GM12878 (cell line): ENCODE measurements around the gene BAAT. TPM values are rescaled to one million over a fixed set of nuclear protein-coding genes. Genes with fewer than 3 reads are reported as not detected.

ENCODE experiments used
- ATAC-seq: fragments of 200-7000 bp; cut with Tn5 transposase; 3 replicates; pipeline ENCODE4 v1.9.1; 2020; ENCODE audit warnings: mild to moderate bottlenecking, moderate library complexity
- BruUV-seq: library from RNA; stranded (reverse); fragments of 400-500 nt; replicated peaks from 2 replicates; lab custom pipeline; 2021; lab: Mats Ljungman, UMichigan
- CTCF ChIA-PET: fragments of 300-600 bp; sonication (Branson Sonifier 250); formaldehyde crosslinking; extraction: SDS; loops from one replicate; lab custom pipeline; 2021; ENCODE audit warnings: inconsistent platforms; lab: Yijun Ruan, JAX
- POLR2A ChIA-PET: fragments of 350-600 bp; formaldehyde crosslinking; extraction: SDS; loops from one replicate; lab custom pipeline; 2021; ENCODE audit warnings: inconsistent platforms; lab: Charles Lee
- RAD21 ChIA-PET: fragments of 300-600 bp; sonication (Branson Sonifier 250); formaldehyde crosslinking; loops from one replicate; lab custom pipeline; 2023; ENCODE audit warnings: antibody characterized with exemption; ENCODE audit not compliant: unreplicated experiment; lab: Charles Lee
- SMC1A ChIA-PET: fragments of 300-600 bp; sonication (Branson Sonifier 250); formaldehyde crosslinking; loops from one replicate; lab custom pipeline; 2023; ENCODE audit not compliant: unreplicated experiment, uncharacterized antibody; lab: Charles Lee
- DNase-seq: peaks from one replicate; pipeline ENCODE4 v3.0.0-alpha.2; 2011; ENCODE audit warnings: low read depth, low spot score
- FAIRE-seq: peaks from 3 replicates; lab custom pipeline; 2011; peaks lifted over from hg19 to GRCh38; lab: Jason Lieb, UNC
- H2AFZ ChIP-seq: 2 replicates; pipeline ENCODE4 v1.6.0; 2011; ENCODE audit warnings: low read depth, low read length, control low read depth; ENCODE audit not compliant: control insufficient read depth
- H3K27ac ChIP-seq: 2 replicates; pipeline ENCODE4 v1.5.1; 2011; ENCODE audit warnings: control low read depth; ENCODE audit not compliant: control insufficient read depth, insufficient read depth
- H3K27me3 ChIP-seq, 2 experiments: replicated peaks in 1 of 2; 2 replicates each; pipeline versions ENCODE4 v1.6.0 to v1.6.1; 2011; ENCODE audit warnings: low read length in 1 of 2; ENCODE audit not compliant: control insufficient read depth in 2 of 2, insufficient read depth in 2 of 2
- H3K36me3 ChIP-seq, 2 experiments: 2 replicates each; pipeline ENCODE4 v1.5.1; 2011; ENCODE audit warnings: low read length in 1 of 2; ENCODE audit not compliant: control insufficient read depth in 2 of 2, insufficient read depth in 2 of 2
- H3K4me1 ChIP-seq: 2 replicates; pipeline ENCODE4 v1.6.1; 2011; ENCODE audit warnings: mild to moderate bottlenecking, low read length, moderate library complexity, mixed read lengths; ENCODE audit not compliant: control insufficient read depth, insufficient read depth
- H3K4me2 ChIP-seq: 2 replicates; pipeline ENCODE4 v1.6.0; 2011; ENCODE audit warnings: control low read depth; ENCODE audit not compliant: control insufficient read depth, insufficient read depth
- H3K4me3 ChIP-seq: fragments of 200-600 bp; sonication (generic); 2 replicates; pipeline ENCODE4 v1.5.1; 2016
- H3K79me2 ChIP-seq: 2 replicates; pipeline ENCODE4 v1.6.0; 2011; ENCODE audit warnings: low read length; ENCODE audit not compliant: control insufficient read depth, insufficient read depth
- H3K9ac ChIP-seq: 2 replicates; pipeline ENCODE4 v1.8.0; 2011; ENCODE audit warnings: low read length, control low read depth, mixed read lengths; ENCODE audit not compliant: control insufficient read depth, insufficient read depth
- H3K9me3 ChIP-seq: replicated peaks from 3 replicates; pipeline ENCODE4 v1.5.1; 2011; ENCODE audit warnings: mild to moderate bottlenecking, low read length; ENCODE audit not compliant: control insufficient read depth, insufficient read depth
- H4K20me1 ChIP-seq: 2 replicates; pipeline ENCODE4 v1.6.0; 2011; ENCODE audit not compliant: control insufficient read depth, insufficient read depth
- CBFB ChIP-seq: IDR thresholded peaks from 2 replicates; pipeline ENCODE4 v1.6.1; 2016; ENCODE audit warnings: antibody characterized with exemption, low read depth
- CEBPZ ChIP-seq: fragments of 150-350 bp; IDR thresholded peaks from 2 replicates; pipeline ENCODE4 v1.6.1; 2016; ENCODE audit warnings: low read depth, low read length
- FOXK2 ChIP-seq: fragments of 450-650 bp; IDR thresholded peaks from 2 replicates; pipeline ENCODE4 v1.6.1; 2017; ENCODE audit warnings: mild to moderate bottlenecking, moderate library complexity
- POLR2AphosphoS5 ChIP-seq: IDR thresholded peaks from 2 replicates; pipeline ENCODE4 v1.6.1; 2011; ENCODE audit warnings: mild to moderate bottlenecking, low read length, inconsistent platforms
- RB1 ChIP-seq: fragments of 450-650 bp; formaldehyde crosslinking; IDR thresholded peaks from 2 replicates; pipeline ENCODE4 v1.6.1; 2017; ENCODE audit warnings: mild to moderate bottlenecking, borderline replicate concordance
- WGBS: methylation state at CpG from one replicate; pipeline ENCODE4 v1.1.6; 2016; ENCODE audit warnings: low lambda C conversion rate; ENCODE audit not compliant: insufficient replicate concordance, insufficient coverage; ENCODE audit errors: missing lambda C conversion rate; 5-methylcytosine and 5-hydroxymethylcytosine counted together
- in situ Hi-C: fragments of 300-500 bp; cut with MboI; formaldehyde crosslinking; loops from 9 replicates; pipeline ENCODE4 v1.14.3; 2018; ENCODE audit warnings: mixed read lengths
- intact Hi-C: fragments of 100-400 bp; cut with micrococcal nuclease; formaldehyde crosslinking; loops from one replicate; pipeline ENCODE4 v1.14.2; 2022; ENCODE audit not compliant: unreplicated experiment
- polyA plus RNA-seq, 11 experiments: library from polyadenylated mRNA; depleted of rRNA in 4 of 11; unstranded in 6 of 11; stranded (reverse) in 5 of 11; fragments of >200 nt; fragmentation: Nextera tagmentation in 4 of 11; fragmentation: Illumina TruSeq in 1 of 11; extraction: Ambion mirVana in 4 of 11; extraction: Trizol in 1 of 11; gene quantifications; 1 replicate in 1 of 11; 2 replicates in 10 of 11; pipeline versions ENCODE4 v1.2.1 to v1.2.3, GENCODE V29; 2011 to 2016; ENCODE audit warnings: inconsistent platforms in 2 of 11, missing spikeins in 2 of 11, low read depth in 1 of 11
- total RNA-seq, 4 experiments: library from RNA; depleted of rRNA in 3 of 4; stranded (reverse); fragments of >200 nt in 3 of 4; fragmentation: Illumina TruSeq in 1 of 4; extraction: Trizol in 1 of 4; gene quantifications; 2 replicates each; pipeline versions ENCODE4 v1.2.1 to v1.2.3, GENCODE V29; 2013 to 2021

BAAT gene
- total and polyA plus RNA-seq, 10 of the 15 experiments (the other 5 are each of a cell fraction or from before 2014, with no cell fraction given) = 0.02 to 0.26 (median 0.06) TPM; not detected in 2

- H3K9me3 ChIP-seq = no peaks in the 10 kb centered on the region
- no TSS peak for BruUV-seq
- POLR2A ChIA-PET = no interaction called here
- no peak for DNase-seq
- H3K36me3 ChIP-seq = no peaks in the 10 kb centered on the region
- no peak overlapping the region for H2AFZ ChIP-seq
- 13% methylated on average over 7 of the region's 7 CpGs for WGBS
- RAD21 ChIA-PET = no interaction called here
- H3K4me1 ChIP-seq = no peaks in the 10 kb centered on the region
- H3K27ac ChIP-seq = no peak overlapping the region
- H3K4me2 ChIP-seq = no peak overlapping the region
- CTCF ChIA-PET = interaction anchor here (1.0 to 1.4 kb wide), 3 partner anchors 9 to 26 kb away, joined by 3 to 4 read pairs (median 4); no protein-coding TSS in a partner anchor
- intact Hi-C loops (no loop called here), in situ Hi-C loops (no loop called here)
- H3K79me2 ChIP-seq = no peaks in the 10 kb centered on the region
- H3K27me3 ChIP-seq = no peaks in the 10 kb centered on the region
- no peak overlapping the region for H3K9ac ChIP-seq
- no peak for TF ChIP-seq CEBPZ
- no peak for TF ChIP-seq FOXK2
- TF ChIP-seq CBFB = no peak
- no peak for TF ChIP-seq POLR2AphosphoS5
- TF ChIP-seq RB1 = no peak
- no peak overlapping the region for H3K4me3 ChIP-seq
- SMC1A ChIA-PET = interaction anchor here (1.1 to 1.4 kb wide), 2 partner anchors 9 to 15 kb away, joined by 5 read pairs; no protein-coding TSS in a partner anchor
- no peaks in the 10 kb centered on the region for H4K20me1 ChIP-seq
- no peak for FAIRE-seq
- no peak for ATAC-seq
These were observed 34.0 kb upstream of the BAAT start for GRCh38 chr9:101418518-101419430.
